Stimulated activated CD8-positive, alpha-beta memory T cell treated with anti-CD3 and anti-CD28 coated beads, Interleukin-2, amount 100 ng/mL, for 1 hour (primary cell): ENCODE results near the gene CDH23.

Experiments
- DNase-seq, 2 donors: peaks; one replicate each; pipeline ENCODE4 v3.0.0-alpha.2; 2020; ENCODE audit warnings: low read depth in 2 of 2

CDH23 gene

GRCh38 chr10:71486484-71487114 is 89.9 kb downstream of the CDH23 start:
- DNase-seq, result no peak

GRCh38 chr10:71487726-71488125 is 91.0 kb downstream of the CDH23 start:
- DNase-seq, result no peak

- DNase-seq, result no peak
These were observed 92.4 kb downstream of the CDH23 start for GRCh38 chr10:71489077-71489476.

GRCh38 chr10:71492872-71493271 is 96.2 kb downstream of the CDH23 start:
- no peak for DNase-seq

GRCh38 chr10:71493741-71494140 is 97.0 kb downstream of the CDH23 start:
- no peak for DNase-seq

GRCh38 chr10:71494476-71494875 is 97.8 kb downstream of the CDH23 start:
- no peak for DNase-seq

GRCh38 chr10:71494980-71495381 is 98.3 kb downstream of the CDH23 start:
- DNase-seq, result no peak

- no peak for DNase-seq
These were observed 100.4 kb downstream of the CDH23 start for GRCh38 chr10:71496927-71497762.

GRCh38 chr10:71497763-71498326 is 101.1 kb downstream of the CDH23 start:
- no peak for DNase-seq

- DNase-seq, result no peak
These were observed 104.7 kb downstream of the CDH23 start for GRCh38 chr10:71501402-71501801.

GRCh38 chr10:71502190-71502589 is 105.5 kb downstream of the CDH23 start:
- no peak for DNase-seq

- no peak for DNase-seq
These were observed 106.1 kb downstream of the CDH23 start for GRCh38 chr10:71502851-71503250.

- no peak for DNase-seq
These were observed 107.4 kb downstream of the CDH23 start for GRCh38 chr10:71504168-71504567.

GRCh38 chr10:71504570-71504969 is 107.8 kb downstream of the CDH23 start:
- no peak for DNase-seq

GRCh38 chr10:71505862-71506261 is 109.1 kb downstream of the CDH23 start:
- DNase-seq, result no peak

- DNase-seq, result no peak
These were observed 112.7 kb downstream of the CDH23 start for GRCh38 chr10:71509444-71509843.

GRCh38 chr10:71511206-71511605 is 114.5 kb downstream of the CDH23 start:
- DNase-seq, result no peak

- no peak for DNase-seq
These were observed 115.6 kb downstream of the CDH23 start for GRCh38 chr10:71512312-71512711.

GRCh38 chr10:71512761-71513539 is 116.2 kb downstream of the CDH23 start:
- DNase-seq, result no peak

- no peak for DNase-seq
These were observed 116.8 kb downstream of the CDH23 start for GRCh38 chr10:71513540-71513853.

- DNase-seq, result no peak
These were observed 117.2 kb downstream of the CDH23 start for GRCh38 chr10:71513936-71514335.

GRCh38 chr10:71515531-71516172 is 118.9 kb downstream of the CDH23 start:
- no peak for DNase-seq
